Activated naive CD8-positive, alpha-beta T cell treated with anti-CD3 and anti-CD28 coated beads, Interleukin-2, amount 50 U/mL, for 24 hours (primary cell): ENCODE measurements around the gene HERC5.
"Not testable (repeated sequence)": the region's sequence is repeated elsewhere in the genome, so short reads cannot be mapped to it uniquely, and the experiment has no call there.

ENCODE experiments used
- ATAC-seq: fragments of 150-1000 bp; cut with Tn5 transposase; one replicate; pipeline ENCODE4 v1.10.0; 2021
- DNase-seq: peaks from one replicate; pipeline ENCODE4 v3.0.0; 2021
- H3K27ac Mint-ChIP-seq: one replicate; pipeline ENCODE4 v1.8.0; 2021; ENCODE audit warnings: mild to moderate bottlenecking, mixed read lengths
- H3K27me3 Mint-ChIP-seq: one replicate; pipeline ENCODE4 v1.8.0; 2021; ENCODE audit warnings: mixed read lengths
- H3K36me3 Mint-ChIP-seq: one replicate; pipeline ENCODE4 v1.8.0; 2021; ENCODE audit warnings: low read depth, mixed read lengths
- H3K4me1 Mint-ChIP-seq: one replicate; pipeline ENCODE4 v1.8.0; 2021; ENCODE audit warnings: mixed read lengths
- H3K4me3 Mint-ChIP-seq: one replicate; pipeline ENCODE4 v1.8.0; 2021; ENCODE audit warnings: mild to moderate bottlenecking, moderate library complexity, mixed read lengths
- H3K9me3 Mint-ChIP-seq: one replicate; pipeline ENCODE4 v1.8.0; 2021; ENCODE audit warnings: mixed read lengths

Gene HERC5

DNA sequence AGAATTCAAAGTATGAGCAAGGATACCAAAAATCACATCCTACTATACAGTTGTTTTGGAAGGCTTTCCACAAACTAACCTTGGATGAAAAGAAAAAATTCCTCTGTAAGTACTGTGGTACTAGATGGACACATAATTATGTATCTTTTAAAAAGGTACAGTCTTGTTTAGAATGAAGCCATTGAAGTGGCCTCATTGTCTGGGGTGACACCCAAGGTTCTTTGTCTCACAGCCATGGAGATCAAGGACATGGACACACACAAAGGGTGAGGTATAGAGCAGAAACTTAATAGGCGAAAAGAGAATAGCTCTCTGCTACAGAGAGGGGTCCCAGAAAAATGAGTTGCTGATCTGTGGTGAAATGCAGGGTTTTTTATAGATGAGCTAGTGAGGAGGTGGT lies 16.8 kb upstream of the HERC5 start:
- H3K9me3 Mint-ChIP-seq = no peaks in the 10 kb centered on the region
- ATAC-seq (no peak), DNase-seq (no peak)
- no peaks in the 10 kb centered on the region for H3K27me3 Mint-ChIP-seq
- no peaks in the 10 kb centered on the region for H3K4me1 Mint-ChIP-seq
- peaks cover 21% of the 10 kb centered on the region for H3K36me3 Mint-ChIP-seq
- no peak overlapping the region for H3K4me3 Mint-ChIP-seq
- no peak overlapping the region for H3K27ac Mint-ChIP-seq

- no peak overlapping the region for H3K4me3 Mint-ChIP-seq
- no peaks in the 10 kb centered on the region for H3K4me1 Mint-ChIP-seq
- peaks cover 15% of the 10 kb centered on the region for H3K36me3 Mint-ChIP-seq
- no peaks in the 10 kb centered on the region for H3K27me3 Mint-ChIP-seq
- DNase-seq (no peak), ATAC-seq (no peak)
- H3K27ac Mint-ChIP-seq = no peak overlapping the region
- no peaks in the 10 kb centered on the region for H3K9me3 Mint-ChIP-seq
Measured at GRCh38 chr4:88441696-88442095, 15.2 kb upstream of the HERC5 start.

- ATAC-seq = no peak
- no peaks in the 10 kb centered on the region for H3K9me3 Mint-ChIP-seq
- peaks cover 15% of the 10 kb centered on the region for H3K36me3 Mint-ChIP-seq
- no peak overlapping the region for H3K4me3 Mint-ChIP-seq
- no peak for DNase-seq
- no peaks in the 10 kb centered on the region for H3K27me3 Mint-ChIP-seq
- H3K27ac Mint-ChIP-seq = no peak overlapping the region
- no peaks in the 10 kb centered on the region for H3K4me1 Mint-ChIP-seq
Measured at GRCh38 chr4:88442689-88443191, 14.2 kb upstream of the HERC5 start.

DNA sequence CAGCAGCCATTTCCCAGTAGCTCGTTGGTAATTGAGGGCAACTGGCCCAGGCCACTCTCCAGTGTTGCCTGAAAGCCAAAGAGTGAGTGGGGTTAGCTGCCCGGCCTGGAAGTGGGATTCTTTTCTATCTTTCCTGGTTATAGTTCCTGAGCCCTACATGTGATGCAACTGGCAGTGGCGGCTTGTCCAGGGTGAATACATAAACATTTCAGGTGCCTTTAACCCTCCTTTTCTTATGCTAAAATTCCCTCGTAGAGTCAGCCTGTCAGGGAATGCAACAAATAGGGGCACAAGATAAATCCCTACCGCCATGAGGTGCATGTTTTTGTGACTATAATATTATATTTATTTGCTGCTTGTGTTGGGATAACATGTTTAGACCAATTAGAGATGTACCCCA lies 13.4 kb upstream of the HERC5 start:
- H3K9me3 Mint-ChIP-seq = no peaks in the 10 kb centered on the region
- no peak overlapping the region for H3K4me3 Mint-ChIP-seq
- DNase-seq (no peak), ATAC-seq (no peak)
- no peak overlapping the region for H3K27ac Mint-ChIP-seq
- peaks cover 15% of the 10 kb centered on the region for H3K36me3 Mint-ChIP-seq
- H3K27me3 Mint-ChIP-seq = no peaks in the 10 kb centered on the region
- no peaks in the 10 kb centered on the region for H3K4me1 Mint-ChIP-seq

- DNase-seq = no peak
- no peaks in the 10 kb centered on the region for H3K27me3 Mint-ChIP-seq
- H3K4me3 Mint-ChIP-seq = no peak overlapping the region
- H3K9me3 Mint-ChIP-seq = no peaks in the 10 kb centered on the region
- H3K4me1 Mint-ChIP-seq = no peaks in the 10 kb centered on the region
- no peak for ATAC-seq
- peaks cover 10% of the 10 kb centered on the region for H3K36me3 Mint-ChIP-seq
- no peak overlapping the region for H3K27ac Mint-ChIP-seq
Measured at GRCh38 chr4:88445252-88445651, 11.7 kb upstream of the HERC5 start.

GRCh38 chr4:88446124-88446523 lies 10.8 kb upstream of the HERC5 start:
- DNase-seq (no peak), ATAC-seq (no peak)
- Mint-ChIP-seq H3K27me3 (no peaks in the 10 kb centered on the region), H3K27ac (no peak overlapping the region), H3K9me3 (no peaks in the 10 kb centered on the region), H3K36me3 (peaks cover 9% of the 10 kb centered on the region), H3K4me1 (peaks cover under 1% of the 10 kb centered on the region), H3K4me3 (no peak overlapping the region)

DNA sequence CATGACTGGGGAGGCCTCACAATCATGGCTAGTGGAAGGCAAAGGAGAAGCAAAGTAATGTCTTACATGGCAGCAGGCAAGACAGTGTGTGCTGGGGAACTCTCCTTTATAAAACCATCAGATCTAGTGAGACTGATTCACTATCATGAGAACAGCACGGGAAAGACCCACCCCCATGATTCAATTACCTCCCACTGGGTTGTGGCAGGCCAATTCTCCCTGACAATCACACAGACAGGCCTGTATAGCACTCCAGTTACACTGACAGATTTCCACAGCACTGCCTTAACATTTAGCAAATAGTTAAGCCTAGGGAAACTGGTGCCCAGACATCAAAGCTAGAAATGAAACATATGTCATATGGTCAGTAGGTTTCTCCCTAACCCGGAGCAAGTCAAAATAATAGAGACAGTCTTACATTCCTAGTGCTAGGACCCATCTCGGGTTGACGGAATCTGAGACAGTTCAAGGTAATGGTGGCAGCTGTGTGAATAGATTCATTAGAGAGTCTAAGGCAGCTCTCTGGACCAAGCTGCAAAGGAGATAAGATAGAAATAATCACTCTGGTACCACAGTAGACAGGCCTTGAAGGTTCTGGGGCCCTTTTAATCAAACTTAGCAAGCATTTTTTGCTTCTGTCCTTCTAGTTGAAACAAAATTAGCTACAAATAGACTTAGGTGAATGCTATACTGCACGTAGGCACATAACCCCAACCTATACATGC lies 9.4 kb upstream of the HERC5 start:
- H3K36me3 Mint-ChIP-seq = peaks cover 6% of the 10 kb centered on the region
- DNase-seq (no peak), ATAC-seq (no peak)
- no peaks in the 10 kb centered on the region for H3K27me3 Mint-ChIP-seq
- H3K27ac Mint-ChIP-seq = no peak overlapping the region
- H3K9me3 Mint-ChIP-seq = no peaks in the 10 kb centered on the region
- H3K4me1 Mint-ChIP-seq = peaks cover 2% of the 10 kb centered on the region
- no peak overlapping the region for H3K4me3 Mint-ChIP-seq

- not testable (repeated sequence) for DNase-seq, H3K27ac Mint-ChIP-seq, H3K4me1 Mint-ChIP-seq, H3K4me3 Mint-ChIP-seq, ATAC-seq, H3K36me3 Mint-ChIP-seq, H3K27me3 Mint-ChIP-seq, H3K9me3 Mint-ChIP-seq
Measured at GRCh38 chr4:88448211-88448765, 8.6 kb upstream of the HERC5 start.

GRCh38 chr4:88448889-88449288 lies 8.0 kb upstream of the HERC5 start:
- Mint-ChIP-seq H3K9me3 (peaks cover 4% of the 10 kb centered on the region), H3K4me1 (peaks cover 2% of the 10 kb centered on the region), H3K36me3 (no peaks in the 10 kb centered on the region), H3K4me3 (no peak overlapping the region), H3K27ac (no peak overlapping the region), H3K27me3 (no peaks in the 10 kb centered on the region)
- ATAC-seq = no peak
- DNase-seq = no peak

DNA sequence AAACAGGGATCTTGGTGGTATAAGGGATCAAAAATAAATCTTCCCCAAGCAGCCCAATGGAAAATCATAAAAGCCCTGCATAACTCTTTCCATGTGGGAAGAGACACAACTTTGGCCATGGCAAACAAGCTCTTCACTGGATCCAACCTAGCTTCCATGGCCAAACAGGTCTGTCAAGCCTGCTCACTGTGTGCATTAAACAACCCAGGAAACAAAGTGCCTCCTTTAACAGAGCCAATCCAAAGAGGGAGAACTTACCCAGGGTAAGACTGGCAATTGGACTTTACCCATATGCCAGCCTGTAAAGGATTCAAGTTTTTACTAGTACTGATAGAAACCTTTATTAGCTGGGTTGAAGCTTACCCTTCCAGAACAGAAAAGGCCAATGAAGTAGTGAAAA lies 7.6 kb upstream of the HERC5 start:
- H3K27me3 Mint-ChIP-seq = no peaks in the 10 kb centered on the region
- H3K4me1 Mint-ChIP-seq = peaks cover 2% of the 10 kb centered on the region
- no peak overlapping the region for H3K27ac Mint-ChIP-seq
- H3K36me3 Mint-ChIP-seq = no peaks in the 10 kb centered on the region
- peaks cover 4% of the 10 kb centered on the region for H3K9me3 Mint-ChIP-seq
- no peak overlapping the region for H3K4me3 Mint-ChIP-seq
- no peak for ATAC-seq
- no peak for DNase-seq

DNA sequence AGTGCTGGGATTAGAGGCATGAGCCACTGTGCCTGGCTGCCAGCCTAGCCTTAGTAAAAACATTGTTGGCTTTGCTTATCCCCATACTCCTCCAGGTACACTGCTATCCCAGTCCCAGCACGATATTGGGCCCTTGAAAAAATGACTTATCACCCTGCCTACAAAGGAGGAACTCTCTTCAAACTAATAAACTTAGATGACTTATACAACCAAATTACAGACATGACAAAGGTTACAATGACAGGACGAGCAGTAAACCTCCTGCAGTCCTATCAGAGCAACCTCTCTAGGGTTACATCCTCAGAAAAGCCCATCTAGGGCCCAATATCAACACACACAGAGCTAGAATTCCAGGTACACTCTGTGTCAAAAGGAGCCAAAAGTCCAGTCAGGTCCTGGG lies 5.7 kb upstream of the HERC5 start:
- Mint-ChIP-seq H3K27me3 (no peaks in the 10 kb centered on the region), H3K4me1 (peaks cover 8% of the 10 kb centered on the region), H3K4me3 (no peak overlapping the region), H3K27ac (no peak overlapping the region), H3K36me3 (no peaks in the 10 kb centered on the region), H3K9me3 (peaks cover 4% of the 10 kb centered on the region)
- ATAC-seq = no peak
- no peak for DNase-seq

DNA sequence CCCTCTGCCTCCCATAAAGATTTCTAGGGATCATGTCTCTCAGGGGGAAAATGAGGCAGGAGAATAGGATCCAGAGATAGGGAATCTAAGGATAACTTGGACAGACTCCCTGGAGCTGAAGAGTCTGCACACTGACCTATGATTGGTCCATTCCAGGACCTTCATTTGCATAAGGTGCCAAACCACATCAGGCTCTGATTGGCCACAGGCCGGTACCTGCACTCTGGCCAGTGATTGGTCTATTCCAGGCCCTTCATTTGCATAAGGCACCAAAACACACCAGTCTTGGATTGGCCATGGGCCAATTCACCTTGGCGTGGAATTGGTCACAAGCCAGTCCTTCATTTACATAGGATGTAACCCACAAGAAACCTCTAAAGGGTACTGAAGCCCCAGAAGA lies 4.0 kb upstream of the HERC5 start:
- Mint-ChIP-seq H3K36me3 (peaks cover 5% of the 10 kb centered on the region), H3K4me1 (peaks cover 20% of the 10 kb centered on the region), H3K9me3 (peaks cover 4% of the 10 kb centered on the region), H3K27me3 (peaks cover 2% of the 10 kb centered on the region), H3K4me3 (no peak overlapping the region), H3K27ac (no peak overlapping the region)
- ATAC-seq = no peak
- no peak for DNase-seq

DNA sequence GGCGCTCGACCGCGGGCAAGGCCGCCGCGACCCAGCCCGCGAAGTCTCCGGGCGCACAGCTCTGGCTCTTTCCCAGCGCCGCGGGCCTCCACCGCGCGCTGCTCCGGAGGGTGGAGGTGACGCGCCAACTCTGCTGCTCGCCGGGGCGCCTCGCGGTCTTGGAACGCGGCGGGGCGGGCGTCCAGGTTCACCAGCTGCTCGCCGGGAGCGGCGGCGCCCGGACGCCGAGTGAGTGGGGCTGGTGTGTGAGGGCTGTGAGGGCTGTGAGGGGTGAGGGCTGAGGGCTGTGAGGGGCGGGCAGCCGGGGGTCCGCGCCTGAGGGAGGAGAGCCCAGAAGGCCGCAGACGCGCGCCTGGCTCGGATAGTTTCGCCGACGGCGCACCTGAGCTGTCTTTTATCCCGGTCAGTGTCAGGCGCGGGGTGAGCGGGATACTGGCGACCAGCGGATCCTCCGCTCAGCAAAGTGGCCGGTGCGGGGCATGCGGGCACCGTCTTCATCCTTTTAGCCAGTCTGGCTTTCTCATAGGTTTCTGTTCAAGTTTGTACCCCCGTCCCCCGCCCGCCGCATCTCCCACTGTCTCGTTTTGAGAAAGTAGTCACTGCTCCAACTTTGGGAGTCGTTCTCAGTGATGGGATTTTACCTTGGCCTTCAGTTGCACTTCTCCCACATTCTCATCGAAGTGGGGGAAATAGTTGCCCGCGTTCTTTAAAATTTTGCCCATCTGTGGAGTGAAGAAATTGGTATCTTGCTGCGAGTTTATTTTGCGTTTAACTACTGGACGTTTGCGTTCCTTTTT lies 586 bp downstream of the HERC5 start:
- Mint-ChIP-seq H3K9me3 (peaks cover 4% of the 10 kb centered on the region), H3K36me3 (peaks cover 9% of the 10 kb centered on the region), H3K4me1 (peaks cover 27% of the 10 kb centered on the region), H3K27ac (peak overlapping the region; percentile 56), H3K4me3 (peak overlapping the region; percentile 99), H3K27me3 (peaks cover 3% of the 10 kb centered on the region)
- DNase-seq (peak; percentile 43), ATAC-seq (peak; percentile 59)

DNA sequence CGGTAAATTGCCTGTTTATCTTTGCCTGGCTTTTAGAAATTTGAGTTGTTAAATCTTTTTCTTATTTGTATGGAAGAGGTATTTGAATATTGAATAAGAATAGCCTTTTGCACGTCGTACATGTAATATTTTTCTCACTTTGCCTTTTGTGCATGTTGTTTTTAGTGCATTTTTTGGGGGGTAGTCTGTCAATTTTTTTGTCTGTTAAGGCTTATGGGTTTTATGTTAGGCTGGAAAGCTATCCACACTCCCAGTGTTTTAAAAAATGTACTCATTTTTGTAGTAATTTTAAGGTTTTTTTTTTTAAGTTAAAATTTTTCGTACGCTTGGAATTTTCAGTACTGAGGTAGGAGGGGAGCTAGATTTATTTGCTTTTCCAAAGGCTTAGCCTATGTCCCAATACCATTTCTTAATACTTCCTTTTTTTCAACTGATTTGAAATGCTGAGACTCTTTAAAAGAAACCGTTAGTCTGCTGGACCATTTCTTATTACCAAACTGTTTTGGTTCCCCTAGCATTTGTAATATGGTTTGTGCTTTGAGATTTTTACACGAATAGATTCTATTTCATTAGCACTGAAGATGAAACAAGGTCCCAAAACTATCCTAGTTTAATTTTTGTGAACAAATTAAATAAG lies 1.3 kb downstream of the HERC5 start:
- peaks cover 4% of the 10 kb centered on the region for H3K9me3 Mint-ChIP-seq
- ATAC-seq (no peak), DNase-seq (no peak)
- H3K36me3 Mint-ChIP-seq = peaks cover 9% of the 10 kb centered on the region
- H3K27ac Mint-ChIP-seq = peak overlapping the region; percentile 56
- peak overlapping the region; percentile 99 for H3K4me3 Mint-ChIP-seq
- peaks cover 27% of the 10 kb centered on the region for H3K4me1 Mint-ChIP-seq
- peaks cover 3% of the 10 kb centered on the region for H3K27me3 Mint-ChIP-seq
